HCT116 (cell line): Measurements from ENCODE around the gene TSPAN5. TPM values are rescaled to one million over a fixed set of nuclear protein-coding genes. Genes with fewer than 3 reads are reported as not detected.

ENCODE experiments used
- ATAC-seq: fragments of 200-7000 bp; cut with Tn5 transposase; 2 replicates; pipeline ENCODE4 v1.9.1; 2020; ENCODE audit warnings: mild to moderate bottlenecking, moderate library complexity
- BruUV-seq: library from RNA; stranded (reverse); fragments of 400-500 nt; replicated peaks from 2 replicates; lab custom pipeline; 2021; lab: Mats Ljungman, UMichigan
- CTCF ChIA-PET: fragments of 300-600 bp; sonication (Branson Sonifier 250); formaldehyde crosslinking; loops from one replicate; lab custom pipeline; 2021; ENCODE audit warnings: antibody characterized with exemption; lab: Charles Lee
- POLR2A ChIA-PET: fragments of 300-600, 350-600 bp; sonication (Branson Sonifier 250); formaldehyde crosslinking; loops from one replicate; lab custom pipeline; 2021; ENCODE audit warnings: antibody characterized with exemption; lab: Charles Lee
- RAD21 ChIA-PET, 2 experiments: fragments of 300-600 bp; sonication (Branson Sonifier 250); formaldehyde crosslinking; loops; one replicate each; lab custom pipeline; 2023; ENCODE audit warnings: low total read pairs in 2 of 2; ENCODE audit not compliant: uncharacterized antibody in 2 of 2, unreplicated experiment in 2 of 2, low non-redundant PET in 1 of 2; lab: Charles Lee
- DNase-seq: peaks from one replicate; pipeline ENCODE4 v3.0.0-alpha.2; 2010; ENCODE audit warnings: low read depth, low spot score
- H2AFZ ChIP-seq: fragments of 200-600 bp; shearing (Covaris generic), sonication (generic); 2 replicates; pipeline ENCODE4 v1.6.1; 2017; ENCODE audit warnings: low read depth, mixed run types, mixed read lengths, antibody characterized with exemption, low read length; ENCODE audit not compliant: poor library complexity, severe bottlenecking
- H3K27ac ChIP-seq: 2 replicates; pipeline ENCODE4 v1.5.1; 2012; ENCODE audit warnings: low read depth, low read length
- H3K27me3 ChIP-seq: fragments of 200-600 bp; sonication (generic); 2 replicates; pipeline ENCODE4 v1.6.1; 2016; ENCODE audit warnings: mixed run types, low read length, mixed read lengths; ENCODE audit not compliant: insufficient read depth
- H3K36me3 ChIP-seq, 2 experiments: fragments of 200-500 bp in 1 of 2; fragments of 200-600 bp in 1 of 2; sonication (Bioruptor generic) in 1 of 2; sonication (generic) in 1 of 2; 2 replicates each; pipeline versions ENCODE4 v1.5.1 to v1.6.1; 2014 to 2016; ENCODE audit warnings: low read length in 2 of 2, inconsistent platforms in 1 of 2, mixed read lengths in 1 of 2, mixed run types in 1 of 2; ENCODE audit not compliant: insufficient read depth in 2 of 2, control insufficient read depth in 1 of 2
- H3K4me1 ChIP-seq, 2 experiments: fragments of 200-600 bp in 1 of 2; sonication (generic) in 1 of 2; 2 replicates each; pipeline versions ENCODE4 v1.5.1 to v1.6.1; 2012 to 2017; ENCODE audit warnings: low read length in 2 of 2, inconsistent platforms in 1 of 2, mild to moderate bottlenecking in 1 of 2, mixed read lengths in 1 of 2, mixed run types in 1 of 2, moderate library complexity in 1 of 2; ENCODE audit not compliant: insufficient read depth in 2 of 2, control insufficient read depth in 1 of 2
- H3K4me2 ChIP-seq: fragments of 200-600 bp; sonication (generic); 2 replicates; pipeline ENCODE4 v1.6.1; 2017; ENCODE audit warnings: mixed run types, low read length, mixed read lengths
- H3K4me3 ChIP-seq, 2 experiments: fragments of 200-600 bp in 1 of 2; sonication (generic) in 1 of 2; replicated peaks in 1 of 2; 2 replicates each; pipeline ENCODE4 v1.5.1; 2011 to 2016; ENCODE audit warnings: low read length in 2 of 2, control low read depth in 1 of 2, low read depth in 1 of 2, mild to moderate bottlenecking in 1 of 2, mixed read lengths in 1 of 2, mixed run types in 1 of 2
- H3K79me2 ChIP-seq: fragments of 200-600 bp; sonication (generic); 2 replicates; pipeline ENCODE4 v1.6.1; 2017; ENCODE audit warnings: mild to moderate bottlenecking, mixed run types, low read length, moderate library complexity, mixed read lengths; ENCODE audit not compliant: insufficient read depth
- H3K9ac ChIP-seq: fragments of 200-600 bp; sonication (generic); 2 replicates; pipeline ENCODE4 v1.6.1; 2016; ENCODE audit warnings: low read length, mixed read lengths
- H3K9me2 ChIP-seq: fragments of 200-600 bp; sonication (generic), shearing (Covaris generic); 2 replicates; pipeline ENCODE4 v1.6.1; 2017; ENCODE audit warnings: mixed run types, mild to moderate bottlenecking, moderate library complexity; ENCODE audit not compliant: insufficient read depth
- H3K9me3 ChIP-seq, 2 experiments: fragments of 200-500 bp in 1 of 2; fragments of 200-600 bp in 1 of 2; sonication (Bioruptor generic) in 1 of 2; sonication (generic) in 1 of 2; 2 replicates each; pipeline ENCODE4 v1.6.1; 2014 to 2017; ENCODE audit warnings: low read length in 2 of 2, mixed read lengths in 2 of 2, inconsistent platforms in 1 of 2, low read depth in 1 of 2, mild to moderate bottlenecking in 1 of 2, mixed run types in 1 of 2, moderate library complexity in 1 of 2; ENCODE audit not compliant: control insufficient read depth in 1 of 2, insufficient read depth in 1 of 2
- H4K20me1 ChIP-seq: fragments of 200-600 bp; sonication (generic), shearing (Covaris generic); 2 replicates; pipeline ENCODE4 v1.6.1; 2017; ENCODE audit warnings: mixed run types, mild to moderate bottlenecking, moderate library complexity; ENCODE audit not compliant: insufficient read depth
- EZH2 ChIP-seq: fragments of 200-600 bp; sonication (generic); IDR thresholded peaks from 2 replicates; pipeline ENCODE4 v1.6.1; 2017; ENCODE audit warnings: antibody characterized with exemption, mixed run types
- FOSL1 ChIP-seq: IDR thresholded peaks from 2 replicates; pipeline ENCODE4 v1.6.1; 2012; ENCODE audit warnings: low read depth
- JUND ChIP-seq: IDR thresholded peaks from 2 replicates; pipeline ENCODE4 v1.6.1; 2012
- POLR2A ChIP-seq: IDR thresholded peaks from 2 replicates; pipeline ENCODE4 v1.7.0; 2011; ENCODE audit warnings: borderline replicate concordance; ENCODE audit not compliant: insufficient read depth, insufficient read length; ENCODE audit errors: extremely low read depth
- POLR2AphosphoS5 ChIP-seq: IDR thresholded peaks from 2 replicates; pipeline ENCODE4 v1.6.1; 2011; ENCODE audit warnings: mild to moderate bottlenecking, low read depth, low read length, moderate library complexity
- SIN3A ChIP-seq: IDR thresholded peaks from 2 replicates; pipeline ENCODE4 v1.6.1; 2012; ENCODE audit warnings: low read depth
- SP1 ChIP-seq: IDR thresholded peaks from 2 replicates; pipeline ENCODE4 v1.6.1; 2012; ENCODE audit warnings: low read depth
- ZFX ChIP-seq: fragments of 450-650 bp; IDR thresholded peaks from 2 replicates; pipeline ENCODE4 v1.6.1; 2017
- ZNF274 ChIP-seq: fragments of 200-500 bp; sonication (Bioruptor generic); IDR thresholded peaks from 2 replicates; pipeline ENCODE4 v1.6.1; 2014; ENCODE audit warnings: mild to moderate bottlenecking, low read depth, low read length, inconsistent platforms
- intact Hi-C: fragments of 100-400 bp; cut with micrococcal nuclease; formaldehyde crosslinking; loops from 2 replicates; pipeline ENCODE4 v1.10.0; 2022
- total RNA-seq: library from RNA; stranded (reverse); gene quantifications from one replicate; pipeline ENCODE4 v1.2.1, GENCODE V29; 2021; ENCODE audit not compliant: unreplicated experiment
- TF ChIP-seq, protein P1 (sequence below), 3 experiments: fragments of 200-600 bp in 1 of 3; sonication (generic) in 1 of 3; IDR thresholded peaks in 2 of 3; conservative IDR thresholded peaks in 1 of 3; 2 replicates each; pipeline ENCODE4 v1.5.1; 2012 to 2017; ENCODE audit warnings: low read depth in 2 of 3, low read length in 2 of 3, antibody characterized with exemption in 1 of 3, borderline replicate concordance in 1 of 3, control low read depth in 1 of 3, mild to moderate bottlenecking in 1 of 3, mixed read lengths in 1 of 3, mixed run types in 1 of 3, moderate library complexity in 1 of 3; ENCODE audit not compliant: insufficient read depth in 1 of 3
- TF ChIP-seq, protein P2 (sequence below): IDR thresholded peaks from 2 replicates; pipeline ENCODE4 v1.6.1; 2012
- TF ChIP-seq, protein P3 (sequence below): IDR thresholded peaks from 2 replicates; pipeline ENCODE4 v1.6.1; 2012

The TSPAN5 gene
- total RNA-seq, 1 experiment from 2014 or later = 56.8 TPM

DNA sequence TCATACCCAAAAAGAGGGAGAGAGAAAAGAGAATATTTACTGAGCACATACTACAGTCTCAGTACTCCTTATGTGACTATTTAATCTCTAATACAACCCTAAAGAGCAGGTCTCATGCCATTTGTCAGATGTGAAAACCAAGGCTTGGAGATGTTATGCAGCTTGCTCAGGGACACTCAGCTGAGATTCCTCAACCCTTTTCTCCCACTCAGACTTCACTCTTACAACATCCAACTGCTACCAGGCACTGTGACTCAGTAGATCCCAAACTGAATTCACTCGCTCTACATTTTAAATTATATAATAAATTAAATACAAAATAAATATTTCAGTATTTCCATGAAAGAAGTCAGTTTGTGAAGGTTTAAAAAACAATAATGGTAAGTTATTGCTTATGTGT, 53.7 kb downstream of the TSPAN5 start:
- intact Hi-C loops = no loop called here
- H4K20me1 ChIP-seq = no peaks in the 10 kb centered on the region
- H3K27me3 ChIP-seq = no peaks in the 10 kb centered on the region
- H3K4me3 ChIP-seq = no peak overlapping the region
- peaks cover 0 to 14% of the 10 kb centered on the region in 2 experiments; a peak in 1 of 4 replicates for H3K4me1 ChIP-seq
- BruUV-seq = no TSS peak
- no peak for TF ChIP-seq JUND
- TF ChIP-seq, protein P1, sequence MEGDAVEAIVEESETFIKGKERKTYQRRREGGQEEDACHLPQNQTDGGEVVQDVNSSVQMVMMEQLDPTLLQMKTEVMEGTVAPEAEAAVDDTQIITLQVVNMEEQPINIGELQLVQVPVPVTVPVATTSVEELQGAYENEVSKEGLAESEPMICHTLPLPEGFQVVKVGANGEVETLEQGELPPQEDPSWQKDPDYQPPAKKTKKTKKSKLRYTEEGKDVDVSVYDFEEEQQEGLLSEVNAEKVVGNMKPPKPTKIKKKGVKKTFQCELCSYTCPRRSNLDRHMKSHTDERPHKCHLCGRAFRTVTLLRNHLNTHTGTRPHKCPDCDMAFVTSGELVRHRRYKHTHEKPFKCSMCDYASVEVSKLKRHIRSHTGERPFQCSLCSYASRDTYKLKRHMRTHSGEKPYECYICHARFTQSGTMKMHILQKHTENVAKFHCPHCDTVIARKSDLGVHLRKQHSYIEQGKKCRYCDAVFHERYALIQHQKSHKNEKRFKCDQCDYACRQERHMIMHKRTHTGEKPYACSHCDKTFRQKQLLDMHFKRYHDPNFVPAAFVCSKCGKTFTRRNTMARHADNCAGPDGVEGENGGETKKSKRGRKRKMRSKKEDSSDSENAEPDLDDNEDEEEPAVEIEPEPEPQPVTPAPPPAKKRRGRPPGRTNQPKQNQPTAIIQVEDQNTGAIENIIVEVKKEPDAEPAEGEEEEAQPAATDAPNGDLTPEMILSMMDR (IDR thresholded peaks at IDR 0.05 in 2 of 3, conservative IDR thresholded peaks at IDR 0.05 in 1 of 3; ENCODE audit: borderline replicate concordance in 1 of 3, insufficient read depth in 1 of 3, low read depth in 2 of 3, low read length in 2 of 3) = no peak
- TF ChIP-seq SP1 = no peak
- no peak for TF ChIP-seq EZH2
- TF ChIP-seq ZFX = no peak
- TF ChIP-seq, protein P2, sequence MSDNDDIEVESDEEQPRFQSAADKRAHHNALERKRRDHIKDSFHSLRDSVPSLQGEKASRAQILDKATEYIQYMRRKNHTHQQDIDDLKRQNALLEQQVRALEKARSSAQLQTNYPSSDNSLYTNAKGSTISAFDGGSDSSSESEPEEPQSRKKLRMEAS = no peak
- no peak for TF ChIP-seq POLR2AphosphoS5
- no peak for TF ChIP-seq POLR2A
- TF ChIP-seq, protein P3, sequence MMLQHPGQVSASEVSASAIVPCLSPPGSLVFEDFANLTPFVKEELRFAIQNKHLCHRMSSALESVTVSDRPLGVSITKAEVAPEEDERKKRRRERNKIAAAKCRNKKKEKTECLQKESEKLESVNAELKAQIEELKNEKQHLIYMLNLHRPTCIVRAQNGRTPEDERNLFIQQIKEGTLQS = no peak
- TF ChIP-seq FOSL1 = no peak
- TF ChIP-seq SIN3A = no peak
- TF ChIP-seq ZNF274 = no peak
- H3K79me2 ChIP-seq = peaks cover 99% of the 10 kb centered on the region
- ChIA-PET RAD21 (no interaction called here), CTCF (no interaction called here), POLR2A (no interaction called here)
- no peak overlapping the region for H2AFZ ChIP-seq
- H3K9me2 ChIP-seq = no peaks in the 10 kb centered on the region
- ATAC-seq (no peak), DNase-seq (no peak)
- H3K36me3 ChIP-seq = no peaks in the 10 kb centered on the region
- no peak overlapping the region for H3K4me2 ChIP-seq
- no peak overlapping the region for H3K27ac ChIP-seq
- H3K9me3 ChIP-seq = no peaks in the 10 kb centered on the region; a peak in 1 of 4 replicates
- no peak overlapping the region for H3K9ac ChIP-seq
